ENCODE results near the gene ETS2. TPM values are rescaled to one million over a fixed set of nuclear protein-coding genes. Genes with fewer than 3 reads are reported as not detected.

Gene ETS2
- 91.7 TPM for total RNA-seq
- polyA plus RNA-seq = 113 TPM

DNA sequence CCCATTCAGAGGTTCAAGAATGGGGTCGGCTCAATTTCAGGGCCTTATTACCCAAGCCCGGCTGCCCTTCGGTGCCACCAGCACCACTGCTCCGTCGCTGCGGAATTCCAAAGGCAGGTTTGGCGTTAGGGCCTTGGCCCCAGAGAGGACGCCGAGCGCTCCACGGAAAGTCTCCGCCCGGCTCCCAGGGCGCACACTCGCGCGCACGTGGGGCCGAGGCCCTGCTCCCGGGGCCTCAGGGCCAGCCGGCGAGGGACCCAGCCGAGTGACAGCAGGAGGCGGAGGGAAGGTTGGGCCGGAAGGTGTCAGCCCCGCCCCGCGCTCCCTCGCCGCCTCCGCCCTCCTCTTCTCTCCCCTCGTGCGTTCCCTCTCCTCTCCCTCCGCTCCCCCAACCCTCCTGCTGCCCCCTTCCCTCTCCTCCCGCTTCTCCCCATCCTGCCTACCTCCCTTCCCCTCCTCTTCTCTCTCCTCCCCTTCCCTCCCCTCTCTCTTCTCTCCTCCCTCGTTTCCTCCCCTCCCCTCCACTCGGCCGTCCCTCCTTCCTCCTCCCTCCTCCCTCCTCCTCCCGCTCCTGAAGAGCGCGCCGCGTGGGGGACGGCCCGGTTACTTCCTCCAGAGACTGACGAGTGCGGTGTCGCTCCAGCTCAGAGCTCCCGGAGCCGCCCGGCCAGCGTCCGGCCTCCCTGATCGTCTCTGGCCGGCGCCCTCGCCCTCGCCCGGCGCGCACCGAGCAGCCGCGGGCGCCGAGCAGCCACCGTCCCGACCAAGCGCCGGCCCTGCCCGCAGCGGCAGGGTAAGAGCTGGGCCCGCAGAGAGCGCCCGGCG, at the start of gene ETS2:
Gene ETS2 (plus strand): TSS at position 602 of the 825 bp plus-strand sequence. CDS start 4,106 bp downstream, outside the sequence.
- under 1% methylated on average over 76 of the region's 76 CpGs for WGBS
- H3K4me1 ChIP-seq (ENCODE audit: insufficient read depth) = no peaks in the 10 kb centered on the region
- H3K4me3 ChIP-seq (ENCODE audit: low read depth, low read length) = peak within 1 kb of the TSS; percentile 100
- H3K27ac ChIP-seq (ENCODE audit: low read depth) = peak within 1 kb of the TSS; percentile 98
- peak; percentile 90 for DNase-seq (ENCODE audit: extremely low spot score)
- H3K36me3 ChIP-seq (ENCODE audit: insufficient read depth) = peaks cover 3% of the 10 kb centered on the region

DNA sequence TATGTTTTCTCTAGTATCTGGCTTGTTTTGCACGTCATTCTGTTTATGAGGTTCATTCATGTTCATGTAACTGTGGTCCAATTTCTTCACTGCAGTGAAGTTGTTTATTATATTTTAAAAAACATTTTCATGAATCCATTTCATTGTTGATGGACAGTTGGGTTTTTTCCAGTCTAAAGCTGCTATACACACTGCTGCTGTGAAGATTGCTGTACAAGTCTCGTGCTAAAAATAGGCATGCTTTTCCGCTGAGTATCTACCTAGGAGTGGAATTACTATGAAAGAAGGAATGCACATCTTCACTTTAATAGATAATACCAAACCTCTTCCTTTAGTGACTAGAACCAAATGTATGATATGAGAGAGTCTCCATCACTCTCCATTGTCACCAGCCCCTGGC, 49.0 kb upstream of the ETS2 start:
- Histone ChIP-seq H3K4me1 (ENCODE audit: insufficient read depth) (peaks cover 2% of the 10 kb centered on the region), H3K36me3 (ENCODE audit: insufficient read depth) (no peaks in the 10 kb centered on the region), H3K4me3 (ENCODE audit: low read depth, low read length) (no peak overlapping the region), H3K27ac (ENCODE audit: low read depth) (no peak overlapping the region)
- DNase-seq (ENCODE audit: extremely low spot score) = no peak
- 43% methylated on average over 3 of the region's 3 CpGs for WGBS

DNA sequence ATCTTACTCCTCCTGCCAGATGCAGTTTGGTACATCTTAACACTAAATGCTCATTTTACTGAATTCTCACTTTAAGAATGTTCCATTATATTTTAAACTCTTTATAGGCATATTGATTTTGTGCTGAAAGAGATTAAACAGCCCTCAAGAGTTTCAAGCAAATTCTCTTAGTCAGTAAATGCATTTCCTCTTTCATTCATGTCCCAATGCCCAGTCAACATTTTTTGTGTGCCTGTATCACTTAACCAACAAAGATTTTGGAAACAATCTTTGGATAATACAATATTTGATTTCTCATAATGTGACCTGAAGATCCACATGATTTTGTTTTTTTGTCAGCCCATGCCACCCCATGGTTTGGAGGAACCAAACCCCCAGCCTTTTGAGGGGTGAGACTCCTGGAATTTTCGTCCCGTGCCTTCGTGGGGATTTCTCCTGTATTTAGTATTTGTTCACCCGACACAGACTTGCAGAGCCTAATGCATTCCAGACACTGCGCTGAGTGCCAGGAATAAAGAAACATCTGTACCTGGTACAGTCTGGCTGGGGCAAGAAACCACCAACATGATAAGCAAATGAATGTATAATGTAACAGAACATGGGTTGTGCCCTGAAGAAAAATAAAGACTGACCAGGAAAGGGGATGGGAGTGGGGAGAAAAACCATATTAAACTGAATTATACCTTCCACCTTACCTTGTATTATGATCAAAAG, 47.1 kb upstream of the ETS2 start:
- Histone ChIP-seq H3K36me3 (ENCODE audit: insufficient read depth) (no peaks in the 10 kb centered on the region), H3K4me3 (ENCODE audit: low read depth, low read length) (no peak overlapping the region), H3K27ac (ENCODE audit: low read depth) (no peak overlapping the region), H3K4me1 (ENCODE audit: insufficient read depth) (peaks cover 2% of the 10 kb centered on the region)
- DNase-seq (ENCODE audit: extremely low spot score) = no peak
- WGBS = 72% methylated on average over 5 of the region's 5 CpGs

DNA sequence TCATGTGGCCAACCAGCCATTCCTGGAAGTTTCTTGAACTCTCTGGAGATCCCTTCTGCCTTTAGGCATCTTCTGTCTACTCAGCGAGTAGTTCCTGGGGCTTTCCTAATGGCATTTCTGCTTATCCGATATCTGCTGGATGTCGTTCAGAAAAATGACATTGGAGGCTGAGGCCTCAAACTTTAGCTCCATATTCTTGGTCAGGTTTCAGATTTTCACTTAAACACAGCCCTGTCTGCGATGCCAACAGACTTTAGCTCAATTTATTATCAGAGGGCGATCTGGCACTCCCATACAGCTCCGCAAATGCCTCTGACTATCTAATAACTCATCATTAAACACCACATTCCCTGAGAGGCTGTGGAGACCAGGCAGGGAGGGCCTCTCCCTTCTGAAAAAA, 46.3 kb upstream of the ETS2 start:
- WGBS = 53% methylated on average over 6 of the region's 6 CpGs
- Histone ChIP-seq H3K4me1 (ENCODE audit: insufficient read depth) (peaks cover 2% of the 10 kb centered on the region), H3K27ac (ENCODE audit: low read depth) (no peak overlapping the region), H3K36me3 (ENCODE audit: insufficient read depth) (no peaks in the 10 kb centered on the region), H3K4me3 (ENCODE audit: low read depth, low read length) (no peak overlapping the region)
- DNase-seq (ENCODE audit: extremely low spot score) = no peak

DNA sequence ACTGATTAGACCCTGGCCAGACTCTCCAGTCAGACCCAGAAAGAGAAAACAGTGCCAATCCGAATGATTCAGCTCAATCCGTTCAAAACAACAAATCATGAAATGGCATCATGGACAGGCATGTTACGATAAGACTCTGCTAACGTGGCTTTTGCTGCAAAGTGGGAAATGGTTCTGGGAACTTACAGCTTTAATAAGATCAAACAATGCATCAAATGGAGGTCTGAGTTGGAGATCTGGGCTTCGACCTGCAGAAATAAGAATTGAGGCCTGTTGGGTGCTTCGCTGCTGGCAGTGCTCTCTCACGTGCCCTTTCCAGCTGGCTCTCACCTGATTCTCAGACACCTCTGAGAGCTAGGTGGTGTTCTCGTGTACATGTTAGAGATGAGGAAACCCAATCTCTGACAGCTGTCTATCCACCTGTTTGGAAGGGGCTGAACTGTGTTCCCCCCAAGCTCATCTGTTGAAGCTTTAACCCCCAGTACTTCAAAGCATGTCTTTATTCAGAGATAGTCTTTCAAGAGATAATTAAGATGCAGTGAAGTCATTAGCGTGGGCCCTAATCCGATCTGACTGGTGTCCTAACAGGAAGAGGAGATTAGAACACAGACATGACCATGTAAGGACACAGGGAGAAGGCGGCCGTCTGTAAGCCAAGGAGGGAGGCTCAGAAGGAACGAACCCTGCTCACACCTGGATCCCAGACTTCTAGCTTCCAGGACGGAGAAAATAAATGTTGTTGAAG, 45.5 kb upstream of the ETS2 start:
- Histone ChIP-seq H3K4me3 (ENCODE audit: low read depth, low read length) (no peak overlapping the region), H3K4me1 (ENCODE audit: insufficient read depth) (peaks cover 2% of the 10 kb centered on the region), H3K36me3 (ENCODE audit: insufficient read depth) (no peaks in the 10 kb centered on the region), H3K27ac (ENCODE audit: low read depth) (no peak overlapping the region)
- WGBS = 62% methylated on average over 14 of the region's 14 CpGs
- no peak for DNase-seq (ENCODE audit: extremely low spot score)

DNA sequence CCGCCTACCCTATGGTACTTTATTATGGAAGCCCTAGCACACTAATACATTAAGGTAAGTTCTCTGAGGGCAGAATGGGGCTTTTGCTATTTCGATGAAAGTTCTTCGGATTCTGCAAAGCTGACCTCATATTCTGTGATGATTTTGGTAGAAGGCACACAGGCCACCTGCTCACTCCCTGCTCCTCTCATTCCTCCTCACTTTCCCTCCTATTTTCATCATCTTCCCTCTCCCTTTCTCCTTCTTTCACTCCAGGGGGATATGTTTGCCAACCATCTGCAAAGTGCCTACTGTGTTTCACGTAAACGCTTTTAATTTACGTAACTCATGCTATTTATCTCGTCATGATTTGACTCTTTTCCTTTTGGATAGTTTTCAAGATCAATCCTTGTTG, 45.0 kb upstream of the ETS2 start:
- H3K4me3 ChIP-seq (ENCODE audit: low read depth, low read length) = no peak overlapping the region
- H3K4me1 ChIP-seq (ENCODE audit: insufficient read depth) = peaks cover 2% of the 10 kb centered on the region
- H3K36me3 ChIP-seq (ENCODE audit: insufficient read depth) = no peaks in the 10 kb centered on the region
- peak overlapping the region; percentile 30 for H3K27ac ChIP-seq (ENCODE audit: low read depth)
- WGBS = 92% methylated on average over 7 of the region's 7 CpGs
- DNase-seq (ENCODE audit: extremely low spot score) = no peak

DNA sequence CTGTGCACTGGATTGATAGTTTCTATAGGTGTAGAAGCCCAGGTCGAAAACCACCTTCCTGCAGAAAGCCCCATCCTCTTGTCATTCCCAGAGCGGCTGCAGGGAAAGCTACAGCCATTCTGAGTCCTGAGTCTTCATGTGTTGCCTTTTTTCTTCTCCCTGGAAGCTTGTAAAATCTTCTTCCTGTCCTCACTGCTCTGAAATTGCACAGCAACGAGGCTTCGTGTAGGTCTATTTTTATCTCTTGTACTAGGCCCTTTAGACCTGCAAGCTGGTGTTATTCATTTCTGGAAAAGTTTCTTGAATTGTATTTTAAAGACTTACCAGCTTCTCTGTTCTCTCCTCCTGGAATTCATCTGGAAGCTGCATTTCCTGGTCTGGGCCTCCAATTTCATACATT, 44.2 kb upstream of the ETS2 start:
- Histone ChIP-seq H3K27ac (ENCODE audit: low read depth) (no peak overlapping the region), H3K36me3 (ENCODE audit: insufficient read depth) (no peaks in the 10 kb centered on the region), H3K4me1 (ENCODE audit: insufficient read depth) (peaks cover 2% of the 10 kb centered on the region), H3K4me3 (ENCODE audit: low read depth, low read length) (no peak overlapping the region)
- DNase-seq (ENCODE audit: extremely low spot score) = no peak
- WGBS = 27% methylated on average over 4 of the region's 4 CpGs

DNA sequence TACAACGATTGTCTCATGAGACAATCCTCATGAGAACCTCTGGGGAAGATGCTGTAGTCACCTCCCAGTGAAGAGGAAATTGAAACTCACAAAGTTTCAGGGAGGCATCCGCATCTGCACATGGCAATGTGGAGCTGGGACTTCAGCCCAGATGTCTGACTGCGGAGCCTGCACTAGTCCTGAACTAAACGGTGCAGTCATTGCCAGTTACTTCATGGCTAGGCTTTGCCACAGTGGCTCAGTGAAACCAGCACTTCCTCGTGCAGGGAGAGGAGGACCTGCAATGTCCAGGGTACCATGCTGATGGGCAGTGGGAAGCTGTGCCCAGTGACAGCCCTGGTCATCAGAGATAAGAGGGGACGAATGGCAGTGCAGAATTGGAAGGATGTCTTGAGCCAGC, 40.7 kb upstream of the ETS2 start:
- Histone ChIP-seq H3K4me3 (ENCODE audit: low read depth, low read length) (no peak overlapping the region), H3K36me3 (ENCODE audit: insufficient read depth) (no peaks in the 10 kb centered on the region), H3K4me1 (ENCODE audit: insufficient read depth) (peaks cover 2% of the 10 kb centered on the region), H3K27ac (ENCODE audit: low read depth) (no peak overlapping the region)
- WGBS = 79% methylated on average over 6 of the region's 6 CpGs
- DNase-seq (ENCODE audit: extremely low spot score) = no peak

DNA sequence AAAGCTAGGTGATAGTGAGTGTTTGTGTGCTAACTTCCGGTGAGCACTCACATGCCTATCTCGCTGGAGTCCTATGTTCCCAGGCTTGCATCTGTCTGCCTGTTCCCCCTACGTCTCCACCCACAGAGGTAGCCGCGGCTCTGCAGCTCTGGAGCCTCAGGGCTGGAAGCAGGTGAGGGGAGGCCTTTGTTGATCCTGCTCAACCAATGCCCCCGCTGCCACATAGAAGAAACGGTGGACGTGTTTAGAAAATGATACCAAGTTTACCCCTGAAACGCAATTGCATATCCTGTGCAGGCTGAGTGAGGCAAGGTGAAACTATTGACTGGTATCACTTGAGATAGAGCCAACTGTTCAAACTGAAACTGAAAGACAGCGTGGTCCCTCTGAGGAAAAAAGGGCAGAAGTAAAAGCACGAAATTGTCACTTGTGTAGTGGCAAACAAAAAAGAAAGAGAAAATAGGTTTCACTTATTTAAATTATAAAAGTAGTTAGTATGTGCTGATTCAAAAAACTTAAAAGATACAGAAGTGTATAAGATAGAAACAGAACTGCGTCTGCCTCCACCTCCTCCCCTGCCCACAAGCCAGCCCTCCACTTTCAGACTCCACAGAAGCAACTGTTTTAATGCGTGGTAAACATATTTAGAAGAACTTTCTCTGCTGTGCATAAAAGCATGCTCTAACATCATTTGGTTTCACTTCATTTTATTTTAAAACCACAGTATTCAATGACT, 38.6 kb upstream of the ETS2 start:
- WGBS = 78% methylated on average over 13 of the region's 13 CpGs
- peak overlapping the region; percentile 32 for H3K4me3 ChIP-seq (ENCODE audit: low read depth, low read length)

DNA sequence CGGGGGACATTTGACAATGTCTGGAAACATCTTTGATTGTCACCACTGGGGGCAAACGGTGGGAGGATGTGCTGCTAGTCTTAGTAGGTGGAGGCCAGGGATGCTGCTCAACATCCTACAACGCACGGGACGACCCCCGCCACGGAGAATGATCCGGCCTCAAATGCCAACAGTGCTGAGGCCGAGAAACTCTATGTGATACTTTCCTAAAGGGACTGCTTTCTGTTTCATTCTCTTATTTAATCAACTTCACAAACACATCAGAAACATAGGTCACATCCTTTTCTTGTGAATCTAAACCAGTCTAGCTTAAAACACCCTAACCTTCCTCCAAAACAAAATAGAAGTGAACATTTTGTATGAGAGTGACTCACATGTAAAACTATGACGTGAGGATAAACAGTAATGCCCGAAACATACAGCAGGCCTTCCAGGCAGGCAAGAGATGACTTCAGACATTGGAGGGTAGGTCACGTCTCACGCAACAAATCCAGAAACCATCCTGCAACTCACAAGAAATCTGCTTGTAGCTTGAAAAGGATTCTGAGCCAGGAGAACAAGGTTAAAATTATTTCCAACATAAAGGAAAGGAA, 37.2 kb upstream of the ETS2 start:
- H3K4me1 ChIP-seq (ENCODE audit: insufficient read depth) = no peaks in the 10 kb centered on the region
- no peak for DNase-seq (ENCODE audit: extremely low spot score)
- peak overlapping the region; percentile 87 for H3K27ac ChIP-seq (ENCODE audit: low read depth)
- H3K4me3 ChIP-seq (ENCODE audit: low read depth, low read length) = no peak overlapping the region
- 43% methylated on average over 13 of the region's 13 CpGs for WGBS
- H3K36me3 ChIP-seq (ENCODE audit: insufficient read depth) = no peaks in the 10 kb centered on the region

More for the DNA sequence above, 38.6 kb upstream of the ETS2 start:
- DNase-seq (ENCODE audit: extremely low spot score) = no peak
- H3K36me3 ChIP-seq (ENCODE audit: insufficient read depth) = no peaks in the 10 kb centered on the region
- peak overlapping the region; percentile 28 for H3K27ac ChIP-seq (ENCODE audit: low read depth)
- no peaks in the 10 kb centered on the region for H3K4me1 ChIP-seq (ENCODE audit: insufficient read depth)

DNA sequence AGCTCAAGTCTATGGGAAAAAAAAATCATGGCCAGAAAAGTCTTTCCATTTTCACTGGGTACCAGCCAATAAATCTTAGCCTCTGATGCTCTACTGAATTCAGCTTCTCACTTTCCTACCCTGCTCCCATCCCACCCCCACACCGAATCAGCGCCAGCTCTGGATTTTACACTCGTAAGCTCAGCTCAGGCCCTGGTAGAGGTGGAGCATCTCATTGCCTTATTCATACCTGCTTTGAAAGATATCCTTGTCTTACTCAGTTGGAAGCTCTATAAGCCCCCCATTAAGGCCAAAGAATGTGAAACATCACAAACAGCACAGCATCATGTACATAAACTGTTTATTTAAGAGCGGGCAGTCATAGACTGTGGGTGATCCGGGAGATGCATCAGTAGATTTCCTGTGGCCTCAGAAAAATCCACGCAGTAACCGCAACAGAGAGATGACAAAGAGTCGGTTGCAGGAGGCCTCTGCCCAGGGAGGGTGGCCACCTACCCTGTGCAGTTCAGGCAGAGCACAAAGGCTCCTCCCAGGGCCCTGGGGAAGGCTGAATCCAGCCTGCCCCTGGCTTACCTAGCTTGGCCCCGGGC, 36.4 kb upstream of the ETS2 start:
- Histone ChIP-seq H3K4me1 (ENCODE audit: insufficient read depth) (no peaks in the 10 kb centered on the region), H3K4me3 (ENCODE audit: low read depth, low read length) (no peak overlapping the region), H3K36me3 (ENCODE audit: insufficient read depth) (no peaks in the 10 kb centered on the region), H3K27ac (ENCODE audit: low read depth) (peak overlapping the region; percentile 76)
- WGBS = 44% methylated on average over 9 of the region's 9 CpGs
- no peak for DNase-seq (ENCODE audit: extremely low spot score)

DNA sequence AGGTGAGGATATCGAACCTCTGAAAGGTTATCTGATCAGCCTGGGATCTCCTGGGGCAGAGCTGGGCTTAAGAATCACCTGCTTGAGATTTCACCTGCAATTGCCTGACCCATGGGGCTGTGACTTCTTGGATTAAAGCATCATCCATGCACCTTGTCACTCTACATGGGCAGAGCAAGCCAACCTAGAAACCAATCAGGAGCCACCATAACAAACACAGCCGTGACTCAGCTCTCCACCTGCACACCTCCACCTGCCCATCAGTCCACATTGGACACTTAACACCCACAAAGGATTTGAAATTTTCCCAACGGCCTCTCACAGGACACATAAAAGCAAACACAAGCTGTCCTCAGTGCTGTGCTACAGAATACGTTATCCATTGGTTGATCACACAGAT, 35.1 kb upstream of the ETS2 start:
- no peak for DNase-seq (ENCODE audit: extremely low spot score)
- no peak overlapping the region for H3K4me3 ChIP-seq (ENCODE audit: low read depth, low read length)
- H3K27ac ChIP-seq (ENCODE audit: low read depth) = no peak overlapping the region
- no peaks in the 10 kb centered on the region for H3K4me1 ChIP-seq (ENCODE audit: insufficient read depth)
- WGBS = 93% methylated on average over 4 of the region's 4 CpGs
- H3K36me3 ChIP-seq (ENCODE audit: insufficient read depth) = no peaks in the 10 kb centered on the region

DNA sequence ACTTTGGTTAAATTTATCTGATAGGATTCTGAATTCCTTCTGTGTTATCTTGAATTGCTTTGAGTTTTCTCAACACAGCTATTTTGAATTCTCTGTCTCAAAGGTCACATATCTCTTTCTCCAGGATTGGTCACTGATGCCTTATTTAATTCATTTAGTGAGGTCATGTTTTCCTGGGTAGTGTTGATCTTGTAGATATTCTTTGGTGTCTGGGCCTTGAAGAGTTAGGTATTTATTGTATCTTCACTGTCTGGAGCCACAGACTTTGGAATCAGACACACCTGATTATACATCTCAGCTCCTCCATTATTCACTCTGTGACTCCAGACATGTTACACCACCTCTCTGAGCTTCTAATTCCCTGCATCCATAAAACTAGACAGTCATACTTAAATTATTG, 34.2 kb upstream of the ETS2 start:
- DNase-seq (ENCODE audit: extremely low spot score) = no peak
- H3K27ac ChIP-seq (ENCODE audit: low read depth) = no peak overlapping the region
- H3K36me3 ChIP-seq (ENCODE audit: insufficient read depth) = no peaks in the 10 kb centered on the region
- H3K4me1 ChIP-seq (ENCODE audit: insufficient read depth) = no peaks in the 10 kb centered on the region
- no peak overlapping the region for H3K4me3 ChIP-seq (ENCODE audit: low read depth, low read length)

All from urinary bladder (tissue), 4 donors.